Measurements from ENCODE around the gene SH2D6. TPM values are rescaled to one million over a fixed set of nuclear protein-coding genes. Genes with fewer than 3 reads are reported as not detected.

The SH2D6 gene
- total RNA-seq, 1 experiment from 2014 or later = 2.3 TPM

DNA sequence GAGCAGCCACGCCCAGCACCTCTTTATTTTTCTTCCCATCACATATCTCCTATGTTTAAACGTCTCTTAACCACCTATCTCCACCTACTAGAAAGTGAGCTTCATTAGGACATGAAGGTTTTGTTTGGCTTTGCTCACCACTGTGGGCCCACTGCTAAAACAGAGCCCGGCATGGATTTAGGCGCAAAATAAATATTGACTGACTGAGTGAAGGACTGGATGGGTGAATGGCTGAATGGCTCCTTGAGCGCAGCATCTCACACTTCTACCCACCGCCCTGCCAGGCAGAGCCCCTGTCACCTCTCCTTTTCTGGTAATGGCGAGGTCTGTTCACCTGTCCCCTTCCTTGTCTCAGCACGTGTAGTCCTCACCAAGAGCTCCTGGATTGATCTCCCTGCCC, 18.5 kb upstream of the SH2D6 start:
- Histone ChIP-seq H3K9me3 (ENCODE audit: insufficient read depth, low read depth) (no peaks in the 10 kb centered on the region; the same call in 1 of the 2 replicates), H3K27me3 (ENCODE audit: insufficient read depth, low read depth) (no peaks in the 10 kb centered on the region), H3K79me2 (ENCODE audit: low read depth) (peaks cover 9% of the 10 kb centered on the region), H3K36me3 (ENCODE audit: low read depth) (0 out of 2 replicates have a peak, but pooled peaks cover 4% of the 10 kb centered on the region), H3K4me1 (replicated peaks; ENCODE audit: insufficient read depth) (peaks cover 32% of the 10 kb centered on the region), H3K4me2 (no peak overlapping the region), H3K9me2 (ENCODE audit: insufficient read depth) (no peaks in the 10 kb centered on the region), H3F3A (ENCODE audit: insufficient read depth, low read depth) (peaks cover 27% of the 10 kb centered on the region), H2AFZ (no peak overlapping the region), H4K20me1 (ENCODE audit: insufficient read depth) (no peaks in the 10 kb centered on the region), H3K27ac (no peak overlapping the region), H3K4me3 (no peak overlapping the region)
- intact Hi-C loops (cut with micrococcal nuclease; ENCODE audit: unreplicated experiment) = no loop called here
- no TSS peak for BruUV-seq (replicated peaks)
- CTCF ChIA-PET = no interaction called here
- TF ChIP-seq, protein P1, sequence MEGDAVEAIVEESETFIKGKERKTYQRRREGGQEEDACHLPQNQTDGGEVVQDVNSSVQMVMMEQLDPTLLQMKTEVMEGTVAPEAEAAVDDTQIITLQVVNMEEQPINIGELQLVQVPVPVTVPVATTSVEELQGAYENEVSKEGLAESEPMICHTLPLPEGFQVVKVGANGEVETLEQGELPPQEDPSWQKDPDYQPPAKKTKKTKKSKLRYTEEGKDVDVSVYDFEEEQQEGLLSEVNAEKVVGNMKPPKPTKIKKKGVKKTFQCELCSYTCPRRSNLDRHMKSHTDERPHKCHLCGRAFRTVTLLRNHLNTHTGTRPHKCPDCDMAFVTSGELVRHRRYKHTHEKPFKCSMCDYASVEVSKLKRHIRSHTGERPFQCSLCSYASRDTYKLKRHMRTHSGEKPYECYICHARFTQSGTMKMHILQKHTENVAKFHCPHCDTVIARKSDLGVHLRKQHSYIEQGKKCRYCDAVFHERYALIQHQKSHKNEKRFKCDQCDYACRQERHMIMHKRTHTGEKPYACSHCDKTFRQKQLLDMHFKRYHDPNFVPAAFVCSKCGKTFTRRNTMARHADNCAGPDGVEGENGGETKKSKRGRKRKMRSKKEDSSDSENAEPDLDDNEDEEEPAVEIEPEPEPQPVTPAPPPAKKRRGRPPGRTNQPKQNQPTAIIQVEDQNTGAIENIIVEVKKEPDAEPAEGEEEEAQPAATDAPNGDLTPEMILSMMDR (conservative IDR thresholded peaks at IDR 0.05) = no peak
- TF ChIP-seq EZH2 (IDR thresholded peaks at IDR 0.05; ENCODE audit: low read depth) = no peak
- no peak for DNase-seq
- POLR2A ChIA-PET (ENCODE audit: unreplicated experiment) = no interaction called here

DNA sequence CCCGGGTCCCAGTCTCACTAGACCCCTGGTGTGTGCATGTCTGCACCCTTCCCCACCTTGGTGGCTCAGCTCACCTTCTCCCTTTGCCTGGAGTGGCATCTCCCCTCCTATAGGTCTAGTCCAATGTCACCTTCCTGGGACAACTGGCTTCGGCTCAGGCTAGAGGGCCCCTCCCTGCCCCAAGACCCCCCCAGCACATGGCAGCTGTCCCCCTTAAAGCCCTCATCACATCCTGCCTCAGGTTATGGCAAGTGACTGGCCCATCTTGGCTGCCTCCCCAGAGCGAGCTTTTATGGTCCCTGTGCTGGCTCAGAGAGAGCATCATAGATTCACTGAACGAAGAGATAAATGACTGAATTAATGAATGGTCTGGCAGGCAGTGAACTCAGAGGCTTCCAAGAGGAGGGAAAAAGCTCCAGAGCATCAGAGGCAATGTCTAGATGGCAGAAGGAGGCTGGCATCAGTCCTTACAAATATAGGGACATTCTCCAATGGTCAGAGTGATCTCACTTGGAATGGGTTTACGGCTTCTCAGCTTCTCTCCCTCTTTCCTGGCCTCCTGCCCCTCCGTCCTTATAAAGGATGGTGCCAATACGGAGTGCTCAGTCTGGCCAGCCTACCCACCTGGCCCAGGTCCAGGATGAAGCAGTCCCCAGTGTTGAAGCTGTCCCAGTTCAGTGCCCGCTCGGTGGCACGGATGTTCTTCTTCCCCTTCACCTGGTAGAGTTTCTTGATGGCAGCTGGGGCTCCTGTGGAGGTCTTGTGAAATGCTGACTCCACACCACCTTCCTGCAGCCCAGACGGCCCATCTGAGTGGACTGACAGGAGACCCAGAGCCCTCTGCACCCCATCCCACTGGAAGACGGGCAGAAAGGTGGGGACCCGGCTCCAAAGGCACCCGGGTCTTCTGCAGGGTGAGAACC, 17.7 kb upstream of the SH2D6 start:
- no peak overlapping the region for H3K4me3 ChIP-seq
- no peak overlapping the region for H3K4me2 ChIP-seq
- H3K36me3 ChIP-seq (ENCODE audit: low read depth) = no peaks in the 10 kb centered on the region
- H3K9me3 ChIP-seq (ENCODE audit: insufficient read depth, low read depth) = no peaks in the 10 kb centered on the region; the same call in 1 of the 2 replicates
- H3K27me3 ChIP-seq (ENCODE audit: insufficient read depth, low read depth) = no peaks in the 10 kb centered on the region
- no peaks in the 10 kb centered on the region for H4K20me1 ChIP-seq (ENCODE audit: insufficient read depth)
- ChIA-PET CTCF (no interaction called here), POLR2A (ENCODE audit: unreplicated experiment) (no interaction called here)
- DNase-seq = no peak
- H2AFZ ChIP-seq = no peak overlapping the region
- H3K4me1 ChIP-seq (replicated peaks; ENCODE audit: insufficient read depth) = peaks cover 26% of the 10 kb centered on the region
- H3F3A ChIP-seq (ENCODE audit: insufficient read depth, low read depth) = peaks cover 25% of the 10 kb centered on the region
- TF ChIP-seq, protein P1 (conservative IDR thresholded peaks at IDR 0.05) = no peak
- TF ChIP-seq EZH2 (IDR thresholded peaks at IDR 0.05; ENCODE audit: low read depth) = no peak
- peaks cover 11% of the 10 kb centered on the region for H3K79me2 ChIP-seq (ENCODE audit: low read depth)
- BruUV-seq (replicated peaks) = no TSS peak
- intact Hi-C loops (cut with micrococcal nuclease; ENCODE audit: unreplicated experiment) = no loop called here
- H3K27ac ChIP-seq = no peak overlapping the region
- no peaks in the 10 kb centered on the region for H3K9me2 ChIP-seq (ENCODE audit: insufficient read depth)

- DNase-seq = no peak
- CTCF ChIA-PET = no interaction called here
- H4K20me1 ChIP-seq (ENCODE audit: insufficient read depth) = no peaks in the 10 kb centered on the region
- no peak overlapping the region for H3K27ac ChIP-seq
- peaks cover 19% of the 10 kb centered on the region for H3K4me1 ChIP-seq (replicated peaks; ENCODE audit: insufficient read depth)
- H3K27me3 ChIP-seq (ENCODE audit: insufficient read depth, low read depth) = no peaks in the 10 kb centered on the region
- H3K9me3 ChIP-seq (ENCODE audit: insufficient read depth, low read depth) = no peaks in the 10 kb centered on the region; the same call in 1 of the 2 replicates
- intact Hi-C loops (cut with micrococcal nuclease; ENCODE audit: unreplicated experiment) = no loop called here
- H2AFZ ChIP-seq = no peak overlapping the region
- no peak overlapping the region for H3K4me3 ChIP-seq
- TF ChIP-seq, protein P1 (conservative IDR thresholded peaks at IDR 0.05) = no peak
- no peak for TF ChIP-seq EZH2 (IDR thresholded peaks at IDR 0.05; ENCODE audit: low read depth)
- H3K9me2 ChIP-seq (ENCODE audit: insufficient read depth) = no peaks in the 10 kb centered on the region
- peaks cover 17% of the 10 kb centered on the region for H3K79me2 ChIP-seq (ENCODE audit: low read depth)
- no peak overlapping the region for H3K4me2 ChIP-seq
- no TSS peak for BruUV-seq (replicated peaks)
- peaks cover 19% of the 10 kb centered on the region for H3F3A ChIP-seq (ENCODE audit: insufficient read depth, low read depth)
- POLR2A ChIA-PET (ENCODE audit: unreplicated experiment) = no interaction called here
- no peaks in the 10 kb centered on the region for H3K36me3 ChIP-seq (ENCODE audit: low read depth)
Observed at GRCh38 chr2:85401464-85401805, 17.1 kb upstream of the SH2D6 start.
